IMR-90 (cell line): ENCODE data around the gene DNAJC22. TPM values are rescaled to one million over a fixed set of nuclear protein-coding genes. Genes with fewer than 3 reads are reported as not detected.

Experiments used
- ATAC-seq: fragments of 200-7000 bp; cut with Tn5 transposase; 2 replicates; pipeline ENCODE4 v1.9.1; 2020; ENCODE audit warnings: low read depth, mild to moderate bottlenecking, moderate library complexity
- Bru-seq: library from RNA; stranded (reverse); fragments of 400-500 nt; gene quantifications from one replicate; lab custom pipeline; 2021; lab: Mats Ljungman, UMichigan
- BruChase-seq, 2 experiments: library from RNA; stranded (reverse); fragments of 400-500 nt; gene quantifications; one replicate each; lab custom pipeline; 2021; lab: Mats Ljungman, UMichigan
- BruUV-seq: library from RNA; stranded (reverse); fragments of 400-500 nt; replicated peaks from 2 replicates; lab custom pipeline; 2021; lab: Mats Ljungman, UMichigan
- CTCF ChIA-PET: fragments of 300-600 bp; formaldehyde crosslinking; extraction: SDS; loops from one replicate; lab custom pipeline; 2021; ENCODE audit warnings: antibody characterized with exemption; lab: Yijun Ruan, JAX
- POLR2A ChIA-PET: fragments of 300-600 bp; sonication (Branson Sonifier 250); formaldehyde crosslinking; loops from one replicate; lab custom pipeline; 2022; ENCODE audit warnings: antibody characterized with exemption; ENCODE audit not compliant: unreplicated experiment; lab: Charles Lee
- DNase-seq: peaks from one replicate; pipeline ENCODE4 v3.0.0; 2013
- H2AFZ ChIP-seq: replicated peaks from 2 replicates; pipeline ENCODE3; 2013; ENCODE audit warnings: low read length, mild to moderate bottlenecking; ENCODE audit not compliant: poor library complexity
- H2AK5ac ChIP-seq: 2 replicates; pipeline ENCODE4 v1.6.1; 2013; ENCODE audit warnings: low read depth, low read length, inconsistent platforms
- H2AK9ac ChIP-seq: replicated peaks from 2 replicates; pipeline ENCODE3; 2013; ENCODE audit warnings: mild to moderate bottlenecking, low read depth, low read length, moderate library complexity; ENCODE audit not compliant: poor library complexity
- H2BK120ac ChIP-seq: 2 replicates; pipeline ENCODE4 v1.6.1; 2013; ENCODE audit warnings: low read depth, low read length, inconsistent platforms
- H2BK15ac ChIP-seq: 3 replicates; pipeline ENCODE4 v1.6.1; 2013; ENCODE audit warnings: low read depth, low read length, inconsistent platforms
- H2BK20ac ChIP-seq: 2 replicates; pipeline ENCODE4 v1.6.1; 2013; ENCODE audit warnings: low read depth, mild to moderate bottlenecking, inconsistent platforms, low read length, moderate library complexity
- H2BK5ac ChIP-seq: 2 replicates; pipeline ENCODE4 v1.6.1; 2013; ENCODE audit warnings: mild to moderate bottlenecking, low read depth, low read length, inconsistent platforms; ENCODE audit not compliant: poor library complexity, severe bottlenecking
- H3K14ac ChIP-seq: replicated peaks from 2 replicates; pipeline ENCODE4 v1.6.1; 2013; ENCODE audit warnings: low read depth, low read length, inconsistent platforms
- H3K18ac ChIP-seq: 2 replicates; pipeline ENCODE4 v1.6.1; 2013; ENCODE audit warnings: low read depth, low read length, control low read depth
- H3K23ac ChIP-seq: 2 replicates; pipeline ENCODE4 v1.6.1; 2013; ENCODE audit warnings: low read depth, low read length, inconsistent platforms
- H3K27ac ChIP-seq: 2 replicates; pipeline ENCODE4 v1.5.1; 2013; ENCODE audit warnings: mild to moderate bottlenecking, control low read depth, low read length; ENCODE audit not compliant: insufficient read depth
- H3K27me3 ChIP-seq: 2 replicates; pipeline ENCODE4 v1.6.1; 2013; ENCODE audit warnings: low read length; ENCODE audit not compliant: control insufficient read depth, insufficient read depth
- H3K36me3 ChIP-seq: 2 replicates; pipeline ENCODE4 v1.6.1; 2013; ENCODE audit warnings: low read length, mixed read lengths; ENCODE audit not compliant: control insufficient read depth, insufficient read depth
- H3K4ac ChIP-seq: 2 replicates; pipeline ENCODE4 v1.6.1; 2013; ENCODE audit warnings: low read depth, low read length, inconsistent platforms
- H3K4me1 ChIP-seq: 2 replicates; pipeline ENCODE4 v1.6.1; 2013; ENCODE audit warnings: low read length, mixed read lengths; ENCODE audit not compliant: control insufficient read depth, insufficient read depth
- H3K4me2 ChIP-seq: 2 replicates; pipeline ENCODE4 v1.6.1; 2013; ENCODE audit warnings: low read depth, mild to moderate bottlenecking, control low read depth, low read length, moderate library complexity
- H3K4me3 ChIP-seq: 2 replicates; pipeline ENCODE4 v1.5.1; 2013; ENCODE audit warnings: low read depth, mild to moderate bottlenecking, control low read depth, low read length, moderate library complexity; ENCODE audit not compliant: insufficient read depth
- H3K56ac ChIP-seq: 2 replicates; pipeline ENCODE4 v1.6.1; 2013; ENCODE audit warnings: low read length, inconsistent platforms; ENCODE audit not compliant: insufficient read depth; ENCODE audit errors: extremely low read depth
- H3K79me1 ChIP-seq, 2 experiments: 2 replicates each; pipeline ENCODE4 v1.6.1; 2013; ENCODE audit warnings: low read length in 2 of 2, inconsistent platforms in 1 of 2, low read depth in 1 of 2
- H3K9ac ChIP-seq: 2 replicates; pipeline ENCODE4 v1.6.1; 2013; ENCODE audit warnings: low read depth, low read length, control low read depth
- H3K9me1 ChIP-seq: 2 replicates; pipeline ENCODE4 v1.6.1; 2013; ENCODE audit warnings: low read length, inconsistent platforms; ENCODE audit not compliant: insufficient read depth
- H3K9me3 ChIP-seq: 2 replicates; pipeline ENCODE4 v1.6.1; 2013; ENCODE audit warnings: low read length; ENCODE audit not compliant: control insufficient read depth, insufficient read depth
- H4K20me1 ChIP-seq: 2 replicates; pipeline ENCODE4 v1.6.1; 2013; ENCODE audit warnings: low read length, inconsistent platforms; ENCODE audit not compliant: insufficient read depth
- H4K5ac ChIP-seq: 2 replicates; pipeline ENCODE4 v1.6.1; 2013; ENCODE audit warnings: mild to moderate bottlenecking, low read depth, low read length, control low read depth
- H4K8ac ChIP-seq, 2 experiments: 2 replicates each; pipeline ENCODE4 v1.6.1; 2013; ENCODE audit warnings: low read depth in 2 of 2, low read length in 2 of 2, control low read depth in 1 of 2, inconsistent platforms in 1 of 2
- H4K91ac ChIP-seq: 2 replicates; pipeline ENCODE4 v1.6.1; 2013; ENCODE audit warnings: low read depth, low read length, inconsistent platforms; ENCODE audit not compliant: insufficient read depth
- CEBPB ChIP-seq: IDR thresholded peaks from 2 replicates; pipeline ENCODE4 v1.6.1; 2012; ENCODE audit warnings: low read depth, low read length, improper control_type of control experiment
- ELK1 ChIP-seq: fragments of 150-350 bp; IDR thresholded peaks from 2 replicates; pipeline ENCODE4 v1.6.1; 2016; ENCODE audit warnings: low read depth, mild to moderate bottlenecking, low read length, moderate library complexity, borderline replicate concordance
- MAZ ChIP-seq: IDR thresholded peaks from 2 replicates; pipeline ENCODE4 v1.6.1; 2012; ENCODE audit warnings: low read depth, mild to moderate bottlenecking, low read length, improper control_type of control experiment, moderate library complexity, borderline replicate concordance
- NFE2L2 ChIP-seq: fragments of 150-350 bp; IDR thresholded peaks from 2 replicates; pipeline ENCODE4 v1.6.1; 2016; ENCODE audit warnings: low read depth, mild to moderate bottlenecking, low read length
- POLR2A ChIP-seq: IDR thresholded peaks from 2 replicates; pipeline ENCODE4 v1.6.1; 2012; ENCODE audit warnings: mild to moderate bottlenecking, low read depth, low read length
- RAD21 ChIP-seq: IDR thresholded peaks from 2 replicates; pipeline ENCODE4 v1.6.1; 2012; ENCODE audit warnings: low read length, improper control_type of control experiment
- RCOR1 ChIP-seq: IDR thresholded peaks from 2 replicates; pipeline ENCODE4 v1.6.1; 2012; ENCODE audit warnings: mild to moderate bottlenecking, low read length, improper control_type of control experiment; ENCODE audit not compliant: insufficient replicate concordance
- SMC3 ChIP-seq: fragments of 150-350 bp; IDR thresholded peaks from 2 replicates; pipeline ENCODE4 v1.6.1; 2016; ENCODE audit warnings: low read depth, mild to moderate bottlenecking, antibody characterized with exemption, low read length, moderate library complexity
- WGBS, 2 experiments: methylation state at CpG; one replicate each; pipeline versions ENCODE4 v1.1.5 to v1.1.7; 2013; ENCODE audit warnings: missing lambda C conversion rate in 2 of 2; ENCODE audit not compliant: insufficient read length in 1 of 2; ENCODE audit errors: extremely low coverage in 2 of 2; 5-methylcytosine and 5-hydroxymethylcytosine counted together
- dilution Hi-C: fragments of 300-500 bp; cut with HindIII; formaldehyde crosslinking; loops from one replicate; pipeline ENCODE4 v1.14.3; 2018; ENCODE audit warnings: low sequenced_read_pairs; ENCODE audit not compliant: unreplicated experiment
- in situ Hi-C: fragments of 300-500 bp; cut with MboI; formaldehyde crosslinking; loops from 3 replicates; pipeline ENCODE4 v1.14.3; 2019; ENCODE audit warnings: low sequenced_read_pairs, inconsistent platforms, mixed read lengths
- intact Hi-C: fragments of 100-400 bp; cut with micrococcal nuclease; formaldehyde crosslinking; loops from 2 replicates; pipeline ENCODE4 v1.10.0; 2022
- long read RNA-seq: library from polyadenylated mRNA; unstranded; transcript quantifications from one replicate; pipeline ENCODE4 v2.0.0, GENCODE V29; 2021; ENCODE audit not compliant: unreplicated experiment
- polyA plus RNA-seq, 3 experiments: library from polyadenylated mRNA; depleted of rRNA; stranded (reverse); fragments of >200 nt; gene quantifications; 2 replicates each; pipeline ENCODE4 v1.2.3, GENCODE V29; 2012; ENCODE audit warnings: low replicate concordance in 1 of 3
- total RNA-seq: library from RNA; depleted of rRNA; stranded (reverse); fragments of >200 nt; gene quantifications from 2 replicates; pipeline ENCODE4 v1.2.3, GENCODE V29; 2012; rRNA removed

Gene DNAJC22
- total RNA-seq = 6.7 and 8.1 TPM in 2 replicates
- polyA plus RNA-seq (2012; rRNA removed) = 8.1 and 8.2 TPM in 2 replicates
- 4.2 and 6.7 TPM in 2 replicates for polyA plus RNA-seq (2012; cell fraction: cytosol; rRNA removed)
- polyA plus RNA-seq (2012; cell fraction: nucleus; rRNA removed; ENCODE audit: low replicate concordance) = 10.5 and 11.0 TPM in 2 replicates
- percentile 50 among the genes with signal in this experiment for Bru-seq, nascent RNA
- BruChase-seq, experiment 1, labeled RNA remaining after a 6-hour chase = percentile 74 among the genes with signal in this experiment
- BruChase-seq, experiment 2, labeled RNA remaining after a 2-hour chase = percentile 60 among the genes with signal in this experiment
- long read RNA-seq, partial matches to known transcripts = 6 of 11 reads
- long read RNA-seq, other reads (novel, unspliced or antisense) = 5 of 11 reads

GRCh38 chr12:49346659-49347310, at the start of gene DNAJC22:
TSS of gene DNAJC22 (plus strand) at chr12:49346888. CDS start at chr12:49348873, 1,985 bp downstream.
- 0 out of 2 replicates have a peak, but pooled peaks cover 5% of the 10 kb centered on the region for H4K20me1 ChIP-seq
- H3K14ac ChIP-seq = no peak within 1 kb of the TSS; the same call in 1 of the 2 replicates
- H2AFZ ChIP-seq = peak within 1 kb of the TSS; percentile 92
- H3K9me1 ChIP-seq = peaks cover 8% of the 10 kb centered on the region; the same call in 1 of the 2 replicates
- intact Hi-C loops (no loop called here), in situ Hi-C loops (no loop called here), dilution Hi-C loops (no loop called here)
- H4K5ac ChIP-seq = no peak within 1 kb of the TSS
- H4K91ac ChIP-seq = no peak within 1 kb of the TSS
- H3K27ac ChIP-seq = no peak within 1 kb of the TSS
- BruUV-seq = no TSS peak
- peak within 1 kb of the TSS; percentile 87 for H3K4me2 ChIP-seq
- peak within 1 kb of the TSS; percentile 71 for H2AK9ac ChIP-seq
- H3K18ac ChIP-seq = no peak within 1 kb of the TSS
- no peak for TF ChIP-seq RCOR1
- TF ChIP-seq SMC3 = no peak
- TF ChIP-seq RAD21 = no peak
- no peak for TF ChIP-seq POLR2A
- TF ChIP-seq NFE2L2 = no peak
- TF ChIP-seq CEBPB = no peak
- TF ChIP-seq MAZ = no peak
- no peak for TF ChIP-seq ELK1
- no peak within 1 kb of the TSS; the same call in 2 of the 3 replicates for H2BK15ac ChIP-seq
- H3K36me3 ChIP-seq = no peaks in the 10 kb centered on the region
- peaks cover 50% of the 10 kb centered on the region for H3K27me3 ChIP-seq
- H2AK5ac ChIP-seq = peak within 1 kb of the TSS; percentile 36; the same call in 1 of the 2 replicates
- peaks cover 20% of the 10 kb centered on the region for H3K4me1 ChIP-seq
- 3% methylated on average over 22 of the region's 47 CpGs; no CpG with 5 or more reads in 1 of the 2 experiments for WGBS, 2 experiments
- ATAC-seq (no peak), DNase-seq (no peak)
- H3K4me3 ChIP-seq = peak within 1 kb of the TSS; percentile 2; the same call in 1 of the 2 replicates
- H2BK120ac ChIP-seq = no peak within 1 kb of the TSS
- ChIA-PET CTCF (interaction anchor here (0.7 to 2.7 kb wide), 10 partner anchors 8 to 365 kb away, joined by 3 to 19 read pairs (median 6); partner anchors contain the start of genes C1QL4, SPATS2 and TROAP), POLR2A (no interaction called here)
- H4K8ac ChIP-seq = no peak within 1 kb of the TSS; a peak in 2 of 4 replicates
- H3K79me1 ChIP-seq = peaks cover 5 to 17% of the 10 kb centered on the region in 2 experiments; a peak in 2 of 4 replicates
- no peak within 1 kb of the TSS for H3K56ac ChIP-seq
- no peaks in the 10 kb centered on the region for H3K9me3 ChIP-seq
- H3K4ac ChIP-seq = peak within 1 kb of the TSS; percentile 75
- H2BK20ac ChIP-seq = 0 out of 2 replicates have a peak within 1 kb of the TSS, but pooled peaks have one; percentile 43
- H3K9ac ChIP-seq = no peak within 1 kb of the TSS
- no peak within 1 kb of the TSS for H2BK5ac ChIP-seq
- H3K23ac ChIP-seq = no peak within 1 kb of the TSS
